K562 (cell line): Measurements from ENCODE around the gene ANGEL2. TPM values are rescaled to one million over a fixed set of nuclear protein-coding genes. Genes with fewer than 3 reads are reported as not detected.

Experiments used
- ATF3 ChIP-seq, 2 experiments: fragments of 450-650 bp in 1 of 2; sonication (generic) in 1 of 2; formaldehyde crosslinking in 1 of 2; IDR thresholded peaks in 1 of 2; conservative IDR thresholded peaks in 1 of 2; 2 replicates each; pipeline versions ENCODE4 v1.6.1 to v1.8.1; 2016 to 2023; ENCODE audit warnings: mild to moderate bottlenecking in 2 of 2, moderate library complexity in 2 of 2, inconsistent platforms in 1 of 2, missing genetic modification reagents in 1 of 2
- ATF7 ChIP-seq: fragments of 450-650 bp; IDR thresholded peaks from 2 replicates; pipeline ENCODE4 v1.7.1; 2014; ENCODE audit warnings: mild to moderate bottlenecking, moderate library complexity
- CHCHD3 ChIP-seq: fragments of 250-450 bp; sonication (Bioruptor Pico); IDR thresholded peaks from 2 replicates; pipeline ENCODE4 v2.1.2; 2022; ENCODE audit warnings: mild to moderate bottlenecking
- CREB1 ChIP-seq, 2 experiments: sonication (generic) in 1 of 2; formaldehyde crosslinking in 1 of 2; IDR thresholded peaks; 2 replicates each; pipeline versions ENCODE4 v1.6.1 to v1.8.0; 2012 to 2022; ENCODE audit warnings: inconsistent platforms in 1 of 2, mild to moderate bottlenecking in 1 of 2, missing genetic modification reagents in 1 of 2, moderate library complexity in 1 of 2
- CUX1 ChIP-seq: fragments of 200-800 bp; sonication (Bioruptor generic); IDR thresholded peaks from 2 replicates; pipeline ENCODE4 v1.6.1; 2016; ENCODE audit warnings: missing genetic modification characterization, missing compliant biosample characterization
- ID3 ChIP-seq, 2 experiments: fragments of 250-450 bp in 1 of 2; fragments of 450-650 bp in 1 of 2; sonication (Bioruptor Pico) in 1 of 2; IDR thresholded peaks; 2 replicates each; pipeline versions ENCODE4 v1.6.1 to v1.8.0; 2016 to 2021; ENCODE audit warnings: mild to moderate bottlenecking in 2 of 2, moderate library complexity in 2 of 2, missing compliant biosample characterization in 1 of 2, missing genetic modification characterization in 1 of 2
- MECOM ChIP-seq: fragments of 250-450 bp; sonication (Bioruptor Pico); IDR thresholded peaks from 2 replicates; pipeline ENCODE4 v1.8.0; 2022; ENCODE audit warnings: inconsistent platforms
- NBN ChIP-seq: fragments of 450-650 bp; IDR thresholded peaks from 2 replicates; pipeline ENCODE4 v1.6.1; 2016; ENCODE audit warnings: low read depth, mild to moderate bottlenecking
- NCOR1 ChIP-seq: fragments of 450-650 bp; IDR thresholded peaks from 2 replicates; pipeline ENCODE4 v1.6.1; 2016; ENCODE audit warnings: mild to moderate bottlenecking, moderate library complexity
- PHF21A ChIP-seq: fragments of 450-650 bp; IDR thresholded peaks from 2 replicates; pipeline ENCODE4 v1.6.1; 2017; ENCODE audit warnings: low read depth, borderline replicate concordance
- PTTG1 ChIP-seq: fragments of 450-650 bp; IDR thresholded peaks from 2 replicates; pipeline ENCODE4 v1.6.1; 2016; ENCODE audit warnings: low read depth, mild to moderate bottlenecking, missing genetic modification characterization, missing compliant biosample characterization
- SOX6 ChIP-seq: fragments of 450-650 bp; IDR thresholded peaks from 2 replicates; pipeline ENCODE4 v1.6.1; 2014; ENCODE audit warnings: mild to moderate bottlenecking
- ZFPM2 ChIP-seq: fragments of 250-450 bp; sonication (Bioruptor Pico); IDR thresholded peaks from 2 replicates; pipeline ENCODE4 v1.5.1; 2022; ENCODE audit warnings: mild to moderate bottlenecking
- ZNF24 ChIP-seq: fragments of 450-650 bp; IDR thresholded peaks from 2 replicates; pipeline ENCODE4 v1.6.1; 2016
- ZNF277 ChIP-seq: fragments of 250-450 bp; sonication (Bioruptor Pico); IDR thresholded peaks from 2 replicates; pipeline ENCODE4 v1.8.0; 2022; ENCODE audit warnings: inconsistent platforms, mild to moderate bottlenecking, moderate library complexity, borderline replicate concordance
- polyA plus RNA-seq, 8 experiments: library from polyadenylated mRNA; depleted of rRNA in 4 of 8; stranded (reverse) in 5 of 8; unstranded in 3 of 8; fragments of >200 nt; fragmentation: Nextera tagmentation in 2 of 8; fragmentation: Illumina TruSeq in 1 of 8; extraction: Ambion mirVana in 2 of 8; extraction: Trizol in 1 of 8; gene quantifications; 2 replicates each; pipeline versions ENCODE4 v1.2.1 to v1.2.3, GENCODE V29; 2011 to 2014; ENCODE audit warnings: inconsistent platforms in 1 of 8, missing spikeins in 1 of 8
- total RNA-seq, 7 experiments: library from RNA; depleted of rRNA in 6 of 7; stranded (reverse); fragments of >200 nt in 6 of 7; fragmentation: Illumina TruSeq in 2 of 7; extraction: Trizol in 2 of 7; gene quantifications; 2 replicates each; pipeline versions ENCODE4 v1.2.1 to v1.2.3, GENCODE V29; 2011 to 2021; ENCODE audit warnings: low replicate concordance in 1 of 7

Gene ANGEL2
- total and polyA plus RNA-seq, 9 of the 15 experiments (the other 6 are each of a cell fraction or from before 2014, with no cell fraction given) = 6.8 to 34.6 (median 26.2) TPM

GRCh38 chr1:213015099-213016050, at the start of gene ANGEL2 (continued):
- peak; percentile 53; the same call in 1 of the 2 replicates for TF ChIP-seq ATF7
- TF ChIP-seq ZNF24 = no peak
- peak; percentile 58; the same call in 1 of the 2 replicates for TF ChIP-seq CREB1 (IDR thresholded peaks at IDR 0.05)
- TF ChIP-seq CREB1 (CRISPR knock-in tag; IDR thresholded peaks at IDR 0.05) = peak; percentile 51; the same call in 1 of the 2 replicates
- no peak for TF ChIP-seq ZFPM2 (CRISPR knock-in tag)
- TF ChIP-seq PTTG1 (tag) = no peak
- TF ChIP-seq SOX6 = no peak
- no peak for TF ChIP-seq CHCHD3
- TF ChIP-seq ID3 (CRISPR knock-in tag; IDR thresholded peaks at IDR 0.05) = no peak
- no peak for TF ChIP-seq ID3 (tag; IDR thresholded peaks at IDR 0.05)
- peak; percentile 33; the same call in 1 of the 2 replicates for TF ChIP-seq MECOM
- TF ChIP-seq NBN = 0 out of 2 replicates have a peak, but pooled peaks have one; percentile 21
- TF ChIP-seq CUX1 = no peak
- 0 out of 2 replicates have a peak, but pooled peaks have one; percentile 36 for TF ChIP-seq PHF21A
- TF ChIP-seq NCOR1 = no peak; the same call in 1 of the 2 replicates
- no peak for TF ChIP-seq ZNF277 (CRISPR knock-in tag)
- no peak for TF ChIP-seq ATF3 (IDR thresholded peaks at IDR 0.05)
- TF ChIP-seq ATF3 (CRISPR knock-in tag; conservative IDR thresholded peaks at IDR 0.05) = no peak
